ENCODE results near the gene NPHS1. TPM values are rescaled to one million over a fixed set of nuclear protein-coding genes. Genes with fewer than 3 reads are reported as not detected.

NPHS1 gene
- total RNA-seq, 1 donor = not detected

GRCh38 chr19:35813043-35813890 lies 39.0 kb downstream of the NPHS1 start:
- no peak for TF ChIP-seq CTCF (IDR thresholded peaks at IDR 0.05; ENCODE audit: insufficient read depth, low read depth, low read length)
- DNase-seq (ENCODE audit: low read depth) = no peak
- no peak overlapping the region for H3K4me3 ChIP-seq (ENCODE audit: low read depth, low read length)

GRCh38 chr19:35812220-35813042 lies 39.9 kb downstream of the NPHS1 start, which contains the start of gene PRODH2:
PRODH2 (minus strand) TSS chr19:35812845; CDS start chr19:35812805, 40 bp downstream.
- H3K4me3 ChIP-seq (ENCODE audit: low read depth, low read length) = no peak within 1 kb of the TSS
- no peak for TF ChIP-seq CTCF (IDR thresholded peaks at IDR 0.05; ENCODE audit: insufficient read depth, low read depth, low read length)
- no peak for DNase-seq (ENCODE audit: low read depth)

GRCh38 chr19:35811317-35812219 lies 40.7 kb downstream of the NPHS1 start:
- no peak for DNase-seq (ENCODE audit: low read depth)
- TF ChIP-seq CTCF (IDR thresholded peaks at IDR 0.05; ENCODE audit: insufficient read depth, low read depth, low read length) = no peak
- H3K4me3 ChIP-seq (ENCODE audit: low read depth, low read length) = no peak overlapping the region

- no peak for DNase-seq (ENCODE audit: low read depth)
- no peak for TF ChIP-seq CTCF (IDR thresholded peaks at IDR 0.05; ENCODE audit: insufficient read depth, low read depth, low read length)
- no peak overlapping the region for H3K4me3 ChIP-seq (ENCODE audit: low read depth, low read length)
Observed at GRCh38 chr19:35807633-35808032, 44.7 kb downstream of the NPHS1 start.

GRCh38 chr19:35806597-35806996 lies 45.7 kb downstream of the NPHS1 start:
- no peak for DNase-seq (ENCODE audit: low read depth)
- TF ChIP-seq CTCF (IDR thresholded peaks at IDR 0.05; ENCODE audit: insufficient read depth, low read depth, low read length) = no peak
- no peak overlapping the region for H3K4me3 ChIP-seq (ENCODE audit: low read depth, low read length)

GRCh38 chr19:35805526-35806102 lies 46.7 kb downstream of the NPHS1 start:
- DNase-seq (ENCODE audit: low read depth) = no peak
- H3K4me3 ChIP-seq (ENCODE audit: low read depth, low read length) = no peak overlapping the region
- TF ChIP-seq CTCF (IDR thresholded peaks at IDR 0.05; ENCODE audit: insufficient read depth, low read depth, low read length) = no peak

Data from fibroblast of villous mesenchyme (primary cell).